GM20000 (cell line): ENCODE measurements around the gene TRIM14.
"Not testable (repeated sequence)": the region's sequence is repeated elsewhere in the genome, so short reads cannot be mapped to it uniquely, and the experiment has no call there.

Source experiments
- DNase-seq: peaks from one replicate; pipeline ENCODE4 v3.0.0; 2012; ENCODE audit warnings: low spot score
- TF ChIP-seq, protein P1 (sequence below): IDR thresholded peaks from 2 replicates; pipeline ENCODE4 v1.5.1; 2012; ENCODE audit warnings: mild to moderate bottlenecking, control low read depth; ENCODE audit errors: extremely low read depth, missing control alignments

Gene TRIM14

DNA sequence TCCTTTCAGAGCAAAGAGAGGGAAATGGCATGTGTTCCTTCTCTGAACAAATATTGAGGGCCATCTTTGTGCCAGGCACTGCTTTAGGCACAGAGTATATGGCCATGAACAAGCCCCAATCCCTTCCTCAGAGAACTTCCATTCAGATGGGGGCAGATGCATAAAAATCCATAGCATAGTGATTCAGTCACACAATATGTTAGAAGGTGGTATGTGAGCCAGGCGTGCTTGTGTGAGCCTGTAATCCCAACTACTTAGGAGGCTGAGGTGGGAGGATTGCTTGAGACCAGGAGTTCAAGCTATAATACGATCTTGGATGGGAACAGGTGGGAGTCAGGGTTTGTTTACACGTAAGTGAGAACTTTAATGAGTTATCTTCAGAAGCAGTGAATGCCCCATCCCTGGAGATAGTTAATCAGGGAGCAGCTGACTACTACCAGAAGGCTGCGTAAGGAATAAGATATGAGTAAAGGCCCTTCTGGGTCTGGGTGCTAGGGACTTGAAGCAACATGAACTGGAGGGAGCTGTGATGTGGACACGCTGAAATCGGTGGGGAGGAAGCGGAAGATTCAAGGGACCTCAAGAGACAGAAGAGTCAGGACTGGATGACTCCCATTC is 35.3 kb downstream of the TRIM14 start:
- DNase-seq, result no peak
- TF ChIP-seq, protein P1, sequence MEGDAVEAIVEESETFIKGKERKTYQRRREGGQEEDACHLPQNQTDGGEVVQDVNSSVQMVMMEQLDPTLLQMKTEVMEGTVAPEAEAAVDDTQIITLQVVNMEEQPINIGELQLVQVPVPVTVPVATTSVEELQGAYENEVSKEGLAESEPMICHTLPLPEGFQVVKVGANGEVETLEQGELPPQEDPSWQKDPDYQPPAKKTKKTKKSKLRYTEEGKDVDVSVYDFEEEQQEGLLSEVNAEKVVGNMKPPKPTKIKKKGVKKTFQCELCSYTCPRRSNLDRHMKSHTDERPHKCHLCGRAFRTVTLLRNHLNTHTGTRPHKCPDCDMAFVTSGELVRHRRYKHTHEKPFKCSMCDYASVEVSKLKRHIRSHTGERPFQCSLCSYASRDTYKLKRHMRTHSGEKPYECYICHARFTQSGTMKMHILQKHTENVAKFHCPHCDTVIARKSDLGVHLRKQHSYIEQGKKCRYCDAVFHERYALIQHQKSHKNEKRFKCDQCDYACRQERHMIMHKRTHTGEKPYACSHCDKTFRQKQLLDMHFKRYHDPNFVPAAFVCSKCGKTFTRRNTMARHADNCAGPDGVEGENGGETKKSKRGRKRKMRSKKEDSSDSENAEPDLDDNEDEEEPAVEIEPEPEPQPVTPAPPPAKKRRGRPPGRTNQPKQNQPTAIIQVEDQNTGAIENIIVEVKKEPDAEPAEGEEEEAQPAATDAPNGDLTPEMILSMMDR, result no peak

DNA sequence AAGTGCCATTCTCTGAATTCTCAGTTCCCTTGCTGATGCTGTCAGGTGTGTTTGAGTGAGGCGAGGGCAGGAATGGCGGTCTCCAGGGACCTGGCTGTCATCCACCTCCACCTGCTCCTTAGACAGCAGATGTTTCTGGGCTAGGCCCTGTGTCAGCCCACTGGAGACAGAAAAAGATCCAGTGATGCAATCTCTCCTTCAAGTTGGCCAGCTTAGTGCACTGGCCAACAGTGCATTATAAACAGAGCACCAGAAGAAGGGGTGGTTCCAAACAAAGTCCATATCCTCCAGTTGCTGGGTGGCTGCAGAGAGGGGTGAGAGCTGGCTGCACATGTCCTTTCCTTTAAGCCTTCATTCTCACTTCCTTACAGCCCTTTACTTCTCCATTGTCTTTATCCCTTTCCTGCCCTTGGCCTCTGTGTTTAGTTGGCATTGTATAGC is 35.9 kb downstream of the TRIM14 start:
- TF ChIP-seq, protein P1, result no peak
- DNase-seq, result no peak

DNA sequence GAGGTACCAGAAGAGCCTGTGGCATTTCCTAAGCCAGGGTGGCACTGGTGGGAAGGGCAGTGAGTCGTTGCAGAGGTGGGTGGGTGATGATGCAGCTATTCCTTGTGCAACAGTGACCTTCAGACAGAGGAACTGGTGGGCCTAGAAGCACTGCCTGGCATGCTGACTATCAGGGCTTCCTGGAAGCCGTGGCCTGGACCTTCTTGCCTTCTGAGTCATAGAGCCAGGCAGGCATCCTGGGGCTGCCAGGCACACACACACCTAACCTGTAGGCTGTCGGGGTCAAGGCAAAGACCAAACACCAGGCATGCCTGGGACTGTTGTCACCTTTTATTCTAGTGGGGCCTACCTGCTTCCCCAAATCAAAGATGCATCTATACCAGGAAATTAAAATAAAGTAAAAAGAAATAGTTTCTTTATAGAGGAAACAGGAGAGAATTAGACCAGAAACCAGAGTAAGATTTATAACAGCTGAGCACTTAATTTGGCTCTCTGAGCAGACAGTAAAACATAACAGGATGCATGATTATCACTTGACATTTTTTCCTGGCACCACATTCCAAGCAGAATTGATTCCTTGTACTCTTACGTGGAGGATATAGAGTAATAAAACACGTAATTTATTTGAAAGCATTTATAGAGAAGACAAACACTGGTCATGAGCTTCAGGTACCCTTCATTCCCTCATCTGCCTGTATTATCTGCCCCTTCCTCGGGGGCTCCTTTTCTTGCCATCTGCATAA is 37.4 kb downstream of the TRIM14 start:
- TF ChIP-seq, protein P1, result no peak
- DNase-seq, result no peak

DNA sequence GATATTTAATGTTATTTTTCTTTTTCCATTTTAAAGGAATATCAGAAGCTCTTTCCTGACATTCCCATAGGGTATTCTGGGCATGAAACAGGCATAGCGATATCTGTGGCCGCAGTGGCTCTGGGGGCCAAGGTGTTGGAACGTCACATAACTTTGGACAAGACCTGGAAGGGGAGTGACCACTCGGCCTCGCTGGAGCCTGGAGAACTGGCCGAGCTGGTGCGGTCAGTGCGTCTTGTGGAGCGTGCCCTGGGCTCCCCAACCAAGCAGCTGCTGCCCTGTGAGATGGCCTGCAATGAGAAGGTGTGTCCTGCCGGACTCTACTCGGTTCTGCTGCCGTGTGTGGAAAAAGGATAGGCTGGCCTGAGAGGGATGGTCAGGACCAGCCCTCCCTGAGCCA is 38.2 kb downstream of the TRIM14 start:
- TF ChIP-seq, protein P1, result no peak
- no peak for DNase-seq

DNA sequence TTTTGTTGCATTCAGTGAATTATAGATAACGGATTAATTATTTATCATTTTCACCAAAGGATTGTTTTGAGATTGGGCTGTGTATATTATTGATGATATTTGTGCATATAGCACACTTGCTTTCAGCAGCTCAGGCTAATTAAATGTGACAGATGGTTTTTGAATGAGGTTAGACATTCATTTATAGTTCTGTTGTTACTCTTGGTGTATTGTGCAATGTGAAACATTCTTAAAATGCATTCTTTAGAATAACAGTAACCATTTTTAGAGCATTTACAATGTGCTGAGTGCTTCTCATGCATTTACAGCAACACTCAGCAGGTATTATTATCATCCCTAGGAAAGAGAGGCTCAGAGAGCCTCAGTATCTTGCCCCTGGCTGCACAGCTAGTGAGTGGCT is 38.7 kb downstream of the TRIM14 start:
- DNase-seq, result no peak
- TF ChIP-seq, protein P1, result no peak

DNA sequence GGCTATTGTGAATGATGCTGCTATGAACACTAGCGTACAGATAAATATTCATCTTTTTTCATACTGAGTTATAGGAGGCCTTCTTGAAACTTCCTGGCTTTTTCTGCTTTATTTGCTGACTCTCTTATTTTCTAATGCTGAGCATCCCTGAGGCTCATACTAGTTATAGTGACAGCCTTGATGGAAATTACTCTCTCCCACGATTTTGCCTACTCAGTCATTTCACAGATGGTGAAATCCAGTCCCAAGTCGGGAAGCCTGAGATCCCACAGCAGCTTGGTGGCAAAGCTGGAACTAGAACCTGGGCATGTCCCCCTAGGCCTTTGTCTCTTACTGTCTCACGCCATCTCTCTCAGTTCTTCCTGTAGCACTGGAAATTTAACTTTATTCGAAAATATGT is 40.1 kb downstream of the TRIM14 start:
- DNase-seq, result no peak
- TF ChIP-seq, protein P1, result no peak

DNA sequence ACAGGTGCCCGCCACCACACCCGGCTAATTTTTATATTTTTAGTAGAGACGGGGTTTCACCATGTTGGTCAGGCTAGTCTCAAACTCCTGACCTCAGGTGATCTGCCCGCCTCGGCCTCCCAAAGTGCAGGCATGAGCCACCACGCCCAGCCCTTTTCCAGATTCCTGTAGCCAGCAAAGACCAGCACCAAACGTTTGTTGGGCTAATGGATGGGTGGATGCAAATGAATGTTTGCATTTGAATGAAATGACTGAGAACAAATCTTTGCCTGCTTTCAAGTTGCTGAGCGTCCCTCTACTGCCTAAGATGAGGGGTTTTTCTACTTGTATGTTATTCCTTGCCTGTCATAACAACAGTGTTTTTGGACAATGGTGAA is 42.5 kb downstream of the TRIM14 start:
- DNase-seq, result not testable (repeated sequence)
